ENCODE measurements around the gene MAPRE3.
A peak's percentile ranks its signal among the peaks of the same experiment; 100 is the strongest.

Gene MAPRE3

GRCh38 chr2:27025281-27025800, 54.9 kb downstream of the MAPRE3 start:
- no peak for TF ChIP-seq CTCF (conservative IDR thresholded peaks at IDR 0.05; ENCODE audit: low read depth, low read length)
- no peak overlapping the region for H3K4me3 ChIP-seq (ENCODE audit: low read depth, low read length)
- DNase-seq (ENCODE audit: low read depth) = no peak

GRCh38 chr2:27025861-27026851, 55.7 kb downstream of the MAPRE3 start:
- TF ChIP-seq CTCF (conservative IDR thresholded peaks at IDR 0.05; ENCODE audit: low read depth, low read length) = no peak
- no peak overlapping the region for H3K4me3 ChIP-seq (ENCODE audit: low read depth, low read length)
- no peak for DNase-seq (ENCODE audit: low read depth)

- TF ChIP-seq CTCF (conservative IDR thresholded peaks at IDR 0.05; ENCODE audit: low read depth, low read length) = no peak
- H3K4me3 ChIP-seq (ENCODE audit: low read depth, low read length) = no peak overlapping the region
- DNase-seq (ENCODE audit: low read depth) = no peak
Measured at GRCh38 chr2:27027211-27027651, 56.8 kb downstream of the MAPRE3 start.

GRCh38 chr2:27029051-27029450, 58.6 kb downstream of the MAPRE3 start:
- DNase-seq (ENCODE audit: low read depth) = no peak
- no peak for TF ChIP-seq CTCF (conservative IDR thresholded peaks at IDR 0.05; ENCODE audit: low read depth, low read length)
- H3K4me3 ChIP-seq (ENCODE audit: low read depth, low read length) = no peak overlapping the region

- TF ChIP-seq CTCF (conservative IDR thresholded peaks at IDR 0.05; ENCODE audit: low read depth, low read length) = no peak
- peak; percentile 92 for DNase-seq (ENCODE audit: low read depth)
- peak within 1 kb of the TSS; percentile 98 for H3K4me3 ChIP-seq (ENCODE audit: low read depth, low read length)
Measured at GRCh38 chr2:27032495-27033252, 62.2 kb downstream of the MAPRE3 start, which contains the start of gene TMEM214. Gene TMEM214, plus strand, starts transcription at chr2:27032965. Its CDS starts 51 bp downstream, at chr2:27033016.

- TF ChIP-seq CTCF (conservative IDR thresholded peaks at IDR 0.05; ENCODE audit: low read depth, low read length) = no peak
- DNase-seq (ENCODE audit: low read depth) = no peak
Measured at GRCh38 chr2:27033253-27033852, 62.9 kb downstream of the MAPRE3 start.

More at GRCh38 chr2:27033253-27033852, 62.9 kb downstream of the MAPRE3 start:
- peak overlapping the region; percentile 98 for H3K4me3 ChIP-seq (ENCODE audit: low read depth, low read length)
